HL-60 (cell line): ENCODE data around the gene ZNF408.

Source experiments
- GABPA ChIP-seq: IDR thresholded peaks from 2 replicates; pipeline ENCODE4 v1.6.1; 2012; ENCODE audit warnings: low read depth
- POLR2AphosphoS5 ChIP-seq: IDR thresholded peaks from 2 replicates; pipeline ENCODE4 v1.6.1; 2012; ENCODE audit warnings: low read depth
- SPI1 ChIP-seq: IDR thresholded peaks from 2 replicates; pipeline ENCODE4 v1.6.1; 2012; ENCODE audit warnings: low read depth, mild to moderate bottlenecking, borderline replicate concordance
- TF ChIP-seq, protein P1 (sequence below): IDR thresholded peaks from one replicate; pipeline ENCODE4 v1.5.1; 2011; ENCODE audit warnings: low read length, control low read depth, inconsistent platforms; ENCODE audit not compliant: insufficient read depth
- TF ChIP-seq, protein P2 (sequence below): IDR thresholded peaks from 2 replicates; pipeline ENCODE4 v1.6.1; 2012; ENCODE audit warnings: low read depth; ENCODE audit not compliant: insufficient replicate concordance

- TF ChIP-seq, protein P1, sequence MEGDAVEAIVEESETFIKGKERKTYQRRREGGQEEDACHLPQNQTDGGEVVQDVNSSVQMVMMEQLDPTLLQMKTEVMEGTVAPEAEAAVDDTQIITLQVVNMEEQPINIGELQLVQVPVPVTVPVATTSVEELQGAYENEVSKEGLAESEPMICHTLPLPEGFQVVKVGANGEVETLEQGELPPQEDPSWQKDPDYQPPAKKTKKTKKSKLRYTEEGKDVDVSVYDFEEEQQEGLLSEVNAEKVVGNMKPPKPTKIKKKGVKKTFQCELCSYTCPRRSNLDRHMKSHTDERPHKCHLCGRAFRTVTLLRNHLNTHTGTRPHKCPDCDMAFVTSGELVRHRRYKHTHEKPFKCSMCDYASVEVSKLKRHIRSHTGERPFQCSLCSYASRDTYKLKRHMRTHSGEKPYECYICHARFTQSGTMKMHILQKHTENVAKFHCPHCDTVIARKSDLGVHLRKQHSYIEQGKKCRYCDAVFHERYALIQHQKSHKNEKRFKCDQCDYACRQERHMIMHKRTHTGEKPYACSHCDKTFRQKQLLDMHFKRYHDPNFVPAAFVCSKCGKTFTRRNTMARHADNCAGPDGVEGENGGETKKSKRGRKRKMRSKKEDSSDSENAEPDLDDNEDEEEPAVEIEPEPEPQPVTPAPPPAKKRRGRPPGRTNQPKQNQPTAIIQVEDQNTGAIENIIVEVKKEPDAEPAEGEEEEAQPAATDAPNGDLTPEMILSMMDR, result no peak
- no peak for TF ChIP-seq POLR2AphosphoS5
- TF ChIP-seq, protein P2, sequence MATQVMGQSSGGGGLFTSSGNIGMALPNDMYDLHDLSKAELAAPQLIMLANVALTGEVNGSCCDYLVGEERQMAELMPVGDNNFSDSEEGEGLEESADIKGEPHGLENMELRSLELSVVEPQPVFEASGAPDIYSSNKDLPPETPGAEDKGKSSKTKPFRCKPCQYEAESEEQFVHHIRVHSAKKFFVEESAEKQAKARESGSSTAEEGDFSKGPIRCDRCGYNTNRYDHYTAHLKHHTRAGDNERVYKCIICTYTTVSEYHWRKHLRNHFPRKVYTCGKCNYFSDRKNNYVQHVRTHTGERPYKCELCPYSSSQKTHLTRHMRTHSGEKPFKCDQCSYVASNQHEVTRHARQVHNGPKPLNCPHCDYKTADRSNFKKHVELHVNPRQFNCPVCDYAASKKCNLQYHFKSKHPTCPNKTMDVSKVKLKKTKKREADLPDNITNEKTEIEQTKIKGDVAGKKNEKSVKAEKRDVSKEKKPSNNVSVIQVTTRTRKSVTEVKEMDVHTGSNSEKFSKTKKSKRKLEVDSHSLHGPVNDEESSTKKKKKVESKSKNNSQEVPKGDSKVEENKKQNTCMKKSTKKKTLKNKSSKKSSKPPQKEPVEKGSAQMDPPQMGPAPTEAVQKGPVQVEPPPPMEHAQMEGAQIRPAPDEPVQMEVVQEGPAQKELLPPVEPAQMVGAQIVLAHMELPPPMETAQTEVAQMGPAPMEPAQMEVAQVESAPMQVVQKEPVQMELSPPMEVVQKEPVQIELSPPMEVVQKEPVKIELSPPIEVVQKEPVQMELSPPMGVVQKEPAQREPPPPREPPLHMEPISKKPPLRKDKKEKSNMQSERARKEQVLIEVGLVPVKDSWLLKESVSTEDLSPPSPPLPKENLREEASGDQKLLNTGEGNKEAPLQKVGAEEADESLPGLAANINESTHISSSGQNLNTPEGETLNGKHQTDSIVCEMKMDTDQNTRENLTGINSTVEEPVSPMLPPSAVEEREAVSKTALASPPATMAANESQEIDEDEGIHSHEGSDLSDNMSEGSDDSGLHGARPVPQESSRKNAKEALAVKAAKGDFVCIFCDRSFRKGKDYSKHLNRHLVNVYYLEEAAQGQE, result no peak
- TF ChIP-seq GABPA, result no peak
- TF ChIP-seq SPI1, result no peak
These were observed 41.0 kb downstream of the ZNF408 start for GRCh38 chr11:46741600-46742484.
